KMS-11 (cell line): ENCODE results near the gene CDA.

Experiments used
- H2AFZ ChIP-seq: fragments of 200-600 bp; sonication (generic); 2 replicates; pipeline ENCODE4 v1.6.1; 2016; ENCODE audit warnings: antibody characterized with exemption, mixed run types, low read depth
- H3K27ac ChIP-seq: fragments of 200-600 bp; sonication (generic); 2 replicates; pipeline ENCODE4 v1.6.1; 2016; ENCODE audit warnings: mild to moderate bottlenecking, mixed run types
- H3K27me3 ChIP-seq: fragments of 200-600 bp; sonication (generic); 2 replicates; pipeline ENCODE4 v1.6.1; 2017; ENCODE audit warnings: mild to moderate bottlenecking, low read depth, mixed run types, moderate library complexity; ENCODE audit not compliant: insufficient read depth
- H3K36me3 ChIP-seq: fragments of 200-600 bp; sonication (generic); 2 replicates; pipeline ENCODE4 v1.6.1; 2017; ENCODE audit warnings: mild to moderate bottlenecking, mixed run types; ENCODE audit not compliant: insufficient read depth
- H3K4me1 ChIP-seq: fragments of 200-600 bp; sonication (generic); 2 replicates; pipeline ENCODE4 v1.6.1; 2016; ENCODE audit warnings: mild to moderate bottlenecking, low read depth, mixed run types; ENCODE audit not compliant: poor library complexity, severe bottlenecking
- H3K4me2 ChIP-seq: fragments of 200-600 bp; sonication (generic); 2 replicates; pipeline ENCODE4 v1.7.0; 2016; ENCODE audit warnings: mild to moderate bottlenecking, mixed run types
- H3K4me3 ChIP-seq: fragments of 200-600 bp; sonication (generic); IDR thresholded peaks from 2 replicates; pipeline ENCODE4 v1.6.1; 2017; ENCODE audit warnings: low read depth, low read length, mixed read lengths; ENCODE audit not compliant: insufficient read depth
- H3K79me2 ChIP-seq: fragments of 200-600 bp; sonication (generic); 2 replicates; pipeline ENCODE4 v1.6.1; 2016; ENCODE audit warnings: low read depth, mixed run types; ENCODE audit not compliant: insufficient read depth
- H3K9ac ChIP-seq: fragments of 200-600 bp; sonication (generic); 2 replicates; pipeline ENCODE4 v1.6.1; 2016; ENCODE audit warnings: mild to moderate bottlenecking, mixed run types
- H4K20me1 ChIP-seq: fragments of 200-600 bp; sonication (generic); 2 replicates; pipeline ENCODE4 v1.6.1; 2016; ENCODE audit warnings: mild to moderate bottlenecking, mixed run types; ENCODE audit not compliant: insufficient read depth
- TF ChIP-seq, protein P1 (sequence below): fragments of 200-600 bp; sonication (generic); conservative IDR thresholded peaks from 2 replicates; pipeline ENCODE4 v1.6.1; 2017; ENCODE audit warnings: low read depth, mild to moderate bottlenecking, antibody characterized with exemption, low read length, moderate library complexity, mixed read lengths

CDA gene

DNA sequence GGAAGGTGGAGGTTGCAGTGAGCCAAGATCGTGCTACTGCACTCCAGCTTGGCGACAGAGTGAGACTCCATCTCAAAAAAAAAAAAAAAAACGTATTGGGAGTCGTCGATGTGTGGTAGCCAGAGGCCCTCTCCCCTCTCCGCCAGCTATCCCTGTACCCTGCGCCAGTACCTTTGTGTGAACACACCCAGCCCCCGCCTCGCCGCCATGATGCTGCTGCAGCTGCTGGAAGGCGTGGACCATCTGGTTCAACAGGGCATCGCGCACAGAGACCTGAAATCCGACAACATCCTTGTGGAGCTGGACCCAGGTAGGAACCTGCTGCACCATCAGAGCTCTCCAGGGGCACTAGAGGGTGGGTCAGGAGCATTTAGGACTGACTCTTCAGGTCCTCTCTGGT is 56.5 kb downstream of the CDA start:
- Histone ChIP-seq H3K36me3 (no peaks in the 10 kb centered on the region), H4K20me1 (no peaks in the 10 kb centered on the region), H3K27ac (no peak overlapping the region), H2AFZ (no peak overlapping the region), H3K4me3 (no peak overlapping the region), H3K9ac (no peak overlapping the region), H3K4me2 (no peak overlapping the region), H3K79me2 (no peaks in the 10 kb centered on the region), H3K4me1 (no peaks in the 10 kb centered on the region), H3K27me3 (no peaks in the 10 kb centered on the region)
- TF ChIP-seq, protein P1, sequence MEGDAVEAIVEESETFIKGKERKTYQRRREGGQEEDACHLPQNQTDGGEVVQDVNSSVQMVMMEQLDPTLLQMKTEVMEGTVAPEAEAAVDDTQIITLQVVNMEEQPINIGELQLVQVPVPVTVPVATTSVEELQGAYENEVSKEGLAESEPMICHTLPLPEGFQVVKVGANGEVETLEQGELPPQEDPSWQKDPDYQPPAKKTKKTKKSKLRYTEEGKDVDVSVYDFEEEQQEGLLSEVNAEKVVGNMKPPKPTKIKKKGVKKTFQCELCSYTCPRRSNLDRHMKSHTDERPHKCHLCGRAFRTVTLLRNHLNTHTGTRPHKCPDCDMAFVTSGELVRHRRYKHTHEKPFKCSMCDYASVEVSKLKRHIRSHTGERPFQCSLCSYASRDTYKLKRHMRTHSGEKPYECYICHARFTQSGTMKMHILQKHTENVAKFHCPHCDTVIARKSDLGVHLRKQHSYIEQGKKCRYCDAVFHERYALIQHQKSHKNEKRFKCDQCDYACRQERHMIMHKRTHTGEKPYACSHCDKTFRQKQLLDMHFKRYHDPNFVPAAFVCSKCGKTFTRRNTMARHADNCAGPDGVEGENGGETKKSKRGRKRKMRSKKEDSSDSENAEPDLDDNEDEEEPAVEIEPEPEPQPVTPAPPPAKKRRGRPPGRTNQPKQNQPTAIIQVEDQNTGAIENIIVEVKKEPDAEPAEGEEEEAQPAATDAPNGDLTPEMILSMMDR = no peak

DNA sequence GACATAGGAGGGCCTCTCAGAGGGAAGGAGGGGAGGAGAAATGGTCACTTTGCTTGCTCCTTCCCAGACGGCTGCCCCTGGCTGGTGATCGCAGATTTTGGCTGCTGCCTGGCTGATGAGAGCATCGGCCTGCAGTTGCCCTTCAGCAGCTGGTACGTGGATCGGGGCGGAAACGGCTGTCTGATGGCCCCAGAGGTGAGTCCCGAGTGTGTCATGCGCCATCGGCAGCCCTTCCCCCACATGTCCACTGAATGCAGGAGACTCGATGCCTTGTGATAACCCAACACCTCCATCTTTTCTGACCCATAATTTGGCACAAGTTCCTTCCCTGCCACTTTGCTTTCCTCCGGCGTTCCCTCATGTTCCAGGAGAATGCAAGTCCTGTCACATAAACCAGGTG is 59.5 kb downstream of the CDA start:
- Histone ChIP-seq H3K36me3 (no peaks in the 10 kb centered on the region), H3K4me1 (no peaks in the 10 kb centered on the region), H3K4me3 (no peak overlapping the region), H3K4me2 (no peak overlapping the region), H3K27ac (no peak overlapping the region), H3K79me2 (no peaks in the 10 kb centered on the region), H3K9ac (no peak overlapping the region), H4K20me1 (no peaks in the 10 kb centered on the region), H2AFZ (no peak overlapping the region), H3K27me3 (no peaks in the 10 kb centered on the region)
- TF ChIP-seq, protein P1 = no peak

DNA sequence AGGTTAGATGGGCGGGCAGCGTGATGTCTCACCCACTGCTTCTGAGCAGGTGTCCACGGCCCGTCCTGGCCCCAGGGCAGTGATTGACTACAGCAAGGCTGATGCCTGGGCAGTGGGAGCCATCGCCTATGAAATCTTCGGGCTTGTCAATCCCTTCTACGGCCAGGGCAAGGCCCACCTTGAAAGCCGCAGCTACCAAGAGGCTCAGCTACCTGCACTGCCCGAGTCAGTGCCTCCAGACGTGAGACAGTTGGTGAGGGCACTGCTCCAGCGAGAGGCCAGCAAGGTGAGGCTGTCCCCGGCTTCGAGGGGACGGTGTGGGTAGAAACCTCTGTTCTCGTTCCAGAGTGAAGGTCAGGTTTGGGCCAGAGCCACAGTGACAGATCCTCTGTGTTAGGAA is 60.0 kb downstream of the CDA start:
- Histone ChIP-seq H3K4me3 (no peak overlapping the region), H3K4me2 (no peak overlapping the region), H3K36me3 (no peaks in the 10 kb centered on the region), H3K27ac (no peak overlapping the region), H3K9ac (no peak overlapping the region), H2AFZ (no peak overlapping the region), H3K4me1 (no peaks in the 10 kb centered on the region), H4K20me1 (no peaks in the 10 kb centered on the region), H3K79me2 (no peaks in the 10 kb centered on the region), H3K27me3 (no peaks in the 10 kb centered on the region)
- TF ChIP-seq, protein P1 = no peak

DNA sequence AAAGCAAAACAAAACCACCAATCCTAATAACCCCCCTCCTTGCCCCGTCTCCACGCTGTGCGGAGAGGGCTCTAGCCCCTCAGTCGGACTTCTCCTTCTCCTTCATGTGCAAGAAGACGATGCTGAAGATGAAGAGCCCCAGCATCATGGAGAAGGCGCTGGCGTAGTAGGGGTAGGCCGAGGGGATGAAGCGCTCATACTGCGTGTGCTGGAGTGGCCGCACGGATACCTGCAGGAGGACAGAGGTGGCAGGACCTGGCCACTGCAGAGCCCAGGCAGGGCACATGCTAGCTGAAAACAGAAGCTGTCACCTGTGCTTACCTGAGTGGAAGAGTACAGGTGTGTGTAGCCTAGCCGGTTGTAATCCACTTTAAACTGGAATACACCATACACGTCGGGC is 63.4 kb downstream of the CDA start:
- Histone ChIP-seq H3K4me2 (no peak overlapping the region), H3K4me3 (no peak overlapping the region), H3K36me3 (no peaks in the 10 kb centered on the region), H3K9ac (no peak overlapping the region), H3K27ac (no peak overlapping the region), H3K4me1 (no peaks in the 10 kb centered on the region), H3K27me3 (no peaks in the 10 kb centered on the region), H4K20me1 (no peaks in the 10 kb centered on the region), H3K79me2 (no peaks in the 10 kb centered on the region), H2AFZ (no peak overlapping the region)
- TF ChIP-seq, protein P1 = no peak

DNA sequence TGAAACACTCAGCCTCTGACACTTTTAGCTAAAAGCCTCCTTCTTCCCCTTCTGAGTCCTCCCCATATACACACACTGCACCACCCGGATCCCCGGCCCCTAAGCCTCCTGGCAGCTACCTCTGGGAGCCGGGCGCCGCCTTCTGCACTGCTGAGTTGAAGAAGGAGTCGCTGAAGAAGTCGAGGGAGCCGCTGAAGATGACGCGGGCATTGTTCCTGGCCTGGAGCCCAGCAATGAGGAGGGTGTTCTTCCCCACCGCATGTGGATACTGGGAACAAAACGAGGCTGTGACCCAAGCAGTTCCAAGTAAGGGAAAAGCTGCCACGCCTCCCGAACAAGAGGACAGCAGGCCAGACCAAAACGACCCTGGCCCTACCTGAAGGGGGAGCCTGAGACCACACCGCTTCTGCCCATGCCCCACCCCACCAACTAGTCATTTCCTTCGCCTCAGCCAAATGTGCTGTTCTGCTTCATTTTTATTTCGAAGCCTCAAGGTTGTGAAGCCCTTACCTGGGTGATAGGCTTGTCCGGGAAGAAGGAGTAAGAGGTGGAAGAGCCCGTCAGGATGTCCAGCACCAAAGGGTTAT is 65.3 kb downstream of the CDA start:
- Histone ChIP-seq H4K20me1 (no peaks in the 10 kb centered on the region), H3K4me3 (no peak overlapping the region), H3K27me3 (no peaks in the 10 kb centered on the region), H2AFZ (no peak overlapping the region), H3K4me2 (no peak overlapping the region), H3K36me3 (no peaks in the 10 kb centered on the region), H3K4me1 (peaks cover 3% of the 10 kb centered on the region), H3K9ac (no peak overlapping the region), H3K79me2 (peaks cover 10% of the 10 kb centered on the region), H3K27ac (no peak overlapping the region)
- TF ChIP-seq, protein P1 = no peak
